ENCODE measurements around the gene ACP7. TPM values are rescaled to one million over a fixed set of nuclear protein-coding genes. Genes with fewer than 3 reads are reported as not detected.

Gene ACP7
- total RNA-seq, 1 experiment from 2014 or later: 0.15 TPM

GRCh38 chr19:39154100-39154628 lies 70.0 kb downstream of the ACP7 start:
- no peak overlapping the region for H2BK5ac ChIP-seq (ENCODE audit: insufficient read length, low read length)
- peaks cover 42 to 64% of the 10 kb centered on the region in 2 experiments for H3K4me1 Mint-ChIP-seq
- no peak overlapping the region for H3K14ac ChIP-seq (ENCODE audit: insufficient read depth, low read length)
- no peak overlapping the region for H3K9ac ChIP-seq (ENCODE audit: extremely low read depth, insufficient read length, low read length)
- H3K9me3 Mint-ChIP-seq: peaks cover 0 to under 1% of the 10 kb centered on the region in 2 experiments; a peak in 2 of 5 replicates
- H3K23ac ChIP-seq (ENCODE audit: insufficient read length, low read depth, low read length): no peak overlapping the region
- DNase-seq: no peak
- H3T11ph ChIP-seq (ENCODE audit: low read length): no peak overlapping the region
- no peak overlapping the region for H2BK120ac ChIP-seq (ENCODE audit: low read depth, low read length, poor library complexity, severe bottlenecking)
- peaks cover 5% of the 10 kb centered on the region; the same call in 1 of the 2 replicates for H3K4me1 ChIP-seq (ENCODE audit: insufficient read depth, low read length)
- no peak overlapping the region for H4K8ac ChIP-seq (replicated peaks; ENCODE audit: insufficient read length, low read depth, low read length)
- H3K27ac Mint-ChIP-seq: peak overlapping the region in 2 of 3 experiments; percentile 52 to 87; a peak in 2 of 7 replicates
- no peak overlapping the region for H3K4me2 ChIP-seq (ENCODE audit: insufficient read depth, insufficient read length, low read length)
- no peak overlapping the region for H4K91ac ChIP-seq (ENCODE audit: insufficient read length, low read depth, low read length)
- H3K27ac ChIP-seq (ENCODE audit: insufficient read length, low read depth, low read length): no peak overlapping the region
- TF ChIP-seq CTCF (conservative IDR thresholded peaks at IDR 0.05): no peak
- H3K56ac ChIP-seq (ENCODE audit: insufficient read length, low read depth, low read length): no peak overlapping the region
- no peak overlapping the region; a peak in 1 of 5 replicates for H3K4me3 Mint-ChIP-seq
- H3K36me3 Mint-ChIP-seq (ENCODE audit: insufficient read depth in 1 of 3, low read depth in 3 of 3): peaks cover 3 to 15% (median 4%) of the 10 kb centered on the region in 3 experiments; a peak in 6 of 7 replicates
- H3K9me3 ChIP-seq (ENCODE audit: control insufficient read depth, low read depth, low read length): no peaks in the 10 kb centered on the region
- H2AK5ac ChIP-seq (ENCODE audit: insufficient read length, low read length): no peak overlapping the region
- no peaks in the 10 kb centered on the region for H3K27me3 Mint-ChIP-seq (ENCODE audit: low read depth)
- peaks cover 2% of the 10 kb centered on the region for H3K23me2 ChIP-seq (ENCODE audit: insufficient read length, low read depth, low read length, poor library complexity, severe bottlenecking)
- no peaks in the 10 kb centered on the region for H3K27me3 ChIP-seq (ENCODE audit: insufficient read depth, low read length)
- H2BK20ac ChIP-seq (ENCODE audit: low read depth, low read length, poor library complexity, severe bottlenecking): no peak overlapping the region
- WGBS (ENCODE audit: extremely low coverage, insufficient read length, low lambda C conversion rate): no CpG with 5 or more reads among the region's 13 CpGs
- H2AFZ ChIP-seq (ENCODE audit: low read length): no peak overlapping the region
- no peak overlapping the region for H2BK15ac ChIP-seq (ENCODE audit: low read depth, low read length)
- no peak overlapping the region for H3K4ac ChIP-seq (ENCODE audit: low read depth, low read length)
- no peak overlapping the region for H3K18ac ChIP-seq (ENCODE audit: insufficient read length, low read depth, low read length)
- peaks cover 4% of the 10 kb centered on the region; the same call in 1 of the 2 replicates for H3K79me2 ChIP-seq (ENCODE audit: insufficient read depth, low read length)
- H2BK12ac ChIP-seq (ENCODE audit: insufficient read length, low read depth, low read length): no peak overlapping the region
- no peak overlapping the region for H4K5ac ChIP-seq (ENCODE audit: insufficient read length, low read depth, low read length)
- H4K20me1 ChIP-seq (ENCODE audit: control insufficient read depth, insufficient read depth, insufficient read length): peaks cover 5% of the 10 kb centered on the region
- H3K79me1 ChIP-seq (ENCODE audit: insufficient read depth, low read depth, low read length, poor library complexity, severe bottlenecking): no peaks in the 10 kb centered on the region

Data from H9 (cell line).